NCI-H146 (cell line): ENCODE results near the gene FMNL3.
"Not testable (repeated sequence)": the region's sequence is repeated elsewhere in the genome, so short reads cannot be mapped to it uniquely, and the experiment has no call there.

Experiments used
- DNase-seq: peaks from one replicate; lab custom pipeline; 2025; lab: John Stamatoyannopoulos, UW

Gene FMNL3

GRCh38 chr12:49707128-49707811 is at the start of gene FMNL3:
FMNL3 (minus strand) TSS chr12:49707405; CDS start chr12:49707180, 225 bp downstream.
- DNase-seq, result peak; percentile 97

- no peak for DNase-seq
Observed at GRCh38 chr12:49750996-49751393, 43.8 kb upstream of the FMNL3 start.

- no peak for DNase-seq
Observed at GRCh38 chr12:49750027-49750995, 43.1 kb upstream of the FMNL3 start.

- DNase-seq, result no peak
Observed at GRCh38 chr12:49748800-49749199, 41.6 kb upstream of the FMNL3 start.

GRCh38 chr12:49748306-49748705 is 41.1 kb upstream of the FMNL3 start:
- DNase-seq, result no peak

- no peak for DNase-seq
Observed at GRCh38 chr12:49744363-49744885, 37.2 kb upstream of the FMNL3 start.

- DNase-seq, result peak; percentile 84
Observed at GRCh38 chr12:49741882-49742620, 34.8 kb upstream of the FMNL3 start.

GRCh38 chr12:49740930-49741881 is 34.0 kb upstream of the FMNL3 start, which contains the start of gene TMBIM6:
TMBIM6 (plus strand) TSS chr12:49741557; CDS start chr12:49752494, 10,937 bp downstream.
- peak; percentile 100 for DNase-seq

- not testable (repeated sequence) for DNase-seq
Observed at GRCh38 chr12:49740277-49740676, 33.1 kb upstream of the FMNL3 start.

GRCh38 chr12:49738721-49739120 is 31.5 kb upstream of the FMNL3 start:
- not testable (repeated sequence) for DNase-seq

GRCh38 chr12:49734900-49735299 is 27.7 kb upstream of the FMNL3 start:
- DNase-seq, result not testable (repeated sequence)

GRCh38 chr12:49733219-49734017 is 26.2 kb upstream of the FMNL3 start:
- no peak for DNase-seq

GRCh38 chr12:49730568-49731101 is 23.4 kb upstream of the FMNL3 start:
- no peak for DNase-seq

GRCh38 chr12:49730050-49730449 is 22.8 kb upstream of the FMNL3 start:
- DNase-seq, result no peak

- no peak for DNase-seq
Observed at GRCh38 chr12:49728446-49728845, 21.2 kb upstream of the FMNL3 start.

GRCh38 chr12:49721355-49721754 is 14.2 kb upstream of the FMNL3 start:
- not testable (repeated sequence) for DNase-seq

GRCh38 chr12:49720214-49720613 is 13.0 kb upstream of the FMNL3 start:
- DNase-seq, result no peak

- not testable (repeated sequence) for DNase-seq
Observed at GRCh38 chr12:49717800-49718199, 10.6 kb upstream of the FMNL3 start.

- no peak for DNase-seq
Observed at GRCh38 chr12:49716553-49716952, 9.3 kb upstream of the FMNL3 start.

GRCh38 chr12:49713952-49714351 is 6.7 kb upstream of the FMNL3 start:
- not testable (repeated sequence) for DNase-seq
